Keratinocyte (primary cell): ENCODE data around the gene OR6B2. TPM values are rescaled to one million over a fixed set of nuclear protein-coding genes. Genes with fewer than 3 reads are reported as not detected.
"Not testable (repeated sequence)": the region's sequence is repeated elsewhere in the genome, so short reads cannot be mapped to it uniquely, and the experiment has no call there.

Experiments
- DNase-seq: peaks from one replicate; pipeline ENCODE4 v3.0.0-alpha.2; 2011; ENCODE audit warnings: low read depth, missing footprints, low spot score
- FAIRE-seq: peaks from 2 replicates; lab custom pipeline; 2011; peaks lifted over from hg19 to GRCh38; lab: Jason Lieb, UNC
- H2AFZ ChIP-seq: 2 replicates; pipeline ENCODE4 v1.6.0; 2012; ENCODE audit warnings: low read length, control low read depth, inconsistent platforms; ENCODE audit not compliant: control insufficient read depth
- H3K27ac ChIP-seq: 2 replicates; pipeline ENCODE4 v1.5.1; 2011; ENCODE audit warnings: low read length; ENCODE audit not compliant: control insufficient read depth, insufficient read depth
- H3K27me3 ChIP-seq: 3 replicates; pipeline ENCODE4 v1.6.0; 2011; ENCODE audit warnings: low read length; ENCODE audit not compliant: control insufficient read depth, insufficient read depth; ENCODE audit errors: extremely low read depth
- H3K36me3 ChIP-seq, 2 experiments: 2 replicates in 1 of 2; 3 replicates in 1 of 2; pipeline ENCODE4 v1.5.1; 2011; ENCODE audit warnings: low read length in 2 of 2, mild to moderate bottlenecking in 1 of 2; ENCODE audit not compliant: control insufficient read depth in 2 of 2, insufficient read depth in 2 of 2; ENCODE audit errors: extremely low read depth in 1 of 2
- H3K4me1 ChIP-seq: 3 replicates; pipeline ENCODE4 v1.5.1; 2011; ENCODE audit warnings: low read length; ENCODE audit not compliant: control insufficient read depth, insufficient read depth; ENCODE audit errors: extremely low read depth
- H3K4me2 ChIP-seq: 3 replicates; pipeline ENCODE4 v1.6.0; 2011; ENCODE audit warnings: low read depth, low read length; ENCODE audit not compliant: control insufficient read depth, insufficient read depth; ENCODE audit errors: extremely low read depth
- H3K4me3 ChIP-seq, 3 experiments: fragments of 200-600 bp in 1 of 3; sonication (generic) in 1 of 3; 2 replicates in 2 of 3; 3 replicates in 1 of 3; pipeline ENCODE4 v1.5.1; 2011 to 2016; ENCODE audit warnings: low read length in 3 of 3, mild to moderate bottlenecking in 3 of 3, control low read depth in 2 of 3, inconsistent platforms in 1 of 3, low read depth in 1 of 3, mixed read lengths in 1 of 3, mixed run types in 1 of 3, moderate library complexity in 1 of 3; ENCODE audit not compliant: control insufficient read depth in 2 of 3, insufficient read depth in 2 of 3; ENCODE audit errors: extremely low read depth in 1 of 3
- H3K79me2 ChIP-seq: 2 replicates; pipeline ENCODE4 v1.6.0; 2012; ENCODE audit warnings: low read length; ENCODE audit not compliant: control insufficient read depth, insufficient read depth
- H3K9ac ChIP-seq: 3 replicates; pipeline ENCODE4 v1.6.0; 2011; ENCODE audit warnings: low read length; ENCODE audit not compliant: control insufficient read depth, insufficient read depth; ENCODE audit errors: extremely low read depth
- H3K9me1 ChIP-seq: 3 replicates; pipeline ENCODE4 v1.6.0; 2011; ENCODE audit warnings: low read length; ENCODE audit not compliant: control insufficient read depth, insufficient read depth; ENCODE audit errors: extremely low read depth
- H3K9me3 ChIP-seq: 2 replicates; pipeline ENCODE4 v1.5.1; 2012; ENCODE audit warnings: low read depth, low read length; ENCODE audit not compliant: control insufficient read depth
- H4K20me1 ChIP-seq: 3 replicates; pipeline ENCODE4 v1.6.0; 2011; ENCODE audit warnings: low read length; ENCODE audit not compliant: control insufficient read depth, insufficient read depth; ENCODE audit errors: extremely low read depth
- EZH2 ChIP-seq: IDR thresholded peaks from one replicate; pipeline ENCODE4 v1.6.1; 2012; ENCODE audit warnings: inconsistent platforms, mild to moderate bottlenecking, low read length, moderate library complexity
- dilution Hi-C: fragments of 300-500 bp; cut with MboI; formaldehyde crosslinking; loops from one replicate; pipeline ENCODE4 v1.7.0; 2020; ENCODE audit warnings: low sequenced_read_pairs; ENCODE audit not compliant: extremely low pct_ligation_motif_present
- polyA plus RNA-seq, 5 experiments: library from polyadenylated mRNA; depleted of rRNA in 3 of 5; stranded (reverse) in 3 of 5; stranded (forward) in 1 of 5; unstranded in 1 of 5; fragments of >200 nt; gene quantifications; 1 replicate in 1 of 5; 2 replicates in 3 of 5; 3 replicates in 1 of 5; pipeline versions ENCODE4 v1.2.1 to v1.2.3, GENCODE V29; 2011 to 2012; ENCODE audit warnings: missing spikeins in 2 of 5, low read depth in 1 of 5, low replicate concordance in 1 of 5
- TF ChIP-seq, protein P1 (sequence below), 3 experiments: IDR thresholded peaks in 1 of 3; conservative IDR thresholded peaks in 1 of 3; optimal IDR thresholded peaks in 1 of 3; 2 replicates in 2 of 3; 3 replicates in 1 of 3; pipeline versions ENCODE3 to v1.5.1; 2011; ENCODE audit warnings: low read length in 3 of 3, mild to moderate bottlenecking in 3 of 3, moderate library complexity in 2 of 3, control low read depth in 1 of 3, inconsistent platforms in 1 of 3; ENCODE audit not compliant: insufficient read depth in 2 of 3; ENCODE audit errors: extremely low read depth in 1 of 3

OR6B2 gene
- polyA plus RNA-seq, 1 donor (not counting 4 experiments of a cell fraction or from before 2014, with no cell fraction given): not detected

DNA sequence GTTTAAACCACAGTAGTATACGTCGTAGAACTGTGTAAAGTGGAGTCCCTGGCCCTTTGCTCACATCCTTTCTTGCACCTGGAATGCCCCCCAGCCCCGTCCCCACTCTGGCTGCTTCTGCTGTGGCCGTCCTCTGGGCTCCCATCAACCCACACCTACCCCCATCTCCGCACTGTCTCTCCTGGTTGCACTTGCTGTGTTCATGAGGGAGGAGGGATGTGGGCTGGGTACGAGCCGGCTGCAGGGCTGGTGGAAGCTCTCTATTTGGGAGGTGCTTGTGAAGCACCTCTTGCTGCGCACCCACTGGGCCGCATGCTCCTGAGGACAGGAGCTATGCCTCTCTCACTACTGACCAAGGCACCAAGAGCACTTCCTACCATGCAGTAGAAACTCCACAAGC is 18.0 kb upstream of the OR6B2 start:
- Histone ChIP-seq H3K4me3 (no peak overlapping the region), H3K4me1 (no peaks in the 10 kb centered on the region), H3K9ac (no peak overlapping the region), H4K20me1 (no peaks in the 10 kb centered on the region), H3K79me2 (no peaks in the 10 kb centered on the region), H2AFZ (no peak overlapping the region), H3K27ac (no peak overlapping the region), H3K36me3 (no peaks in the 10 kb centered on the region), H3K4me2 (no peak overlapping the region), H3K27me3 (peaks cover 11% of the 10 kb centered on the region), H3K9me1 (no peaks in the 10 kb centered on the region), H3K9me3 (no peaks in the 10 kb centered on the region)
- FAIRE-seq: no peak
- dilution Hi-C loops: no loop called here
- no peak for DNase-seq
- TF ChIP-seq EZH2: no peak
- TF ChIP-seq, protein P1, sequence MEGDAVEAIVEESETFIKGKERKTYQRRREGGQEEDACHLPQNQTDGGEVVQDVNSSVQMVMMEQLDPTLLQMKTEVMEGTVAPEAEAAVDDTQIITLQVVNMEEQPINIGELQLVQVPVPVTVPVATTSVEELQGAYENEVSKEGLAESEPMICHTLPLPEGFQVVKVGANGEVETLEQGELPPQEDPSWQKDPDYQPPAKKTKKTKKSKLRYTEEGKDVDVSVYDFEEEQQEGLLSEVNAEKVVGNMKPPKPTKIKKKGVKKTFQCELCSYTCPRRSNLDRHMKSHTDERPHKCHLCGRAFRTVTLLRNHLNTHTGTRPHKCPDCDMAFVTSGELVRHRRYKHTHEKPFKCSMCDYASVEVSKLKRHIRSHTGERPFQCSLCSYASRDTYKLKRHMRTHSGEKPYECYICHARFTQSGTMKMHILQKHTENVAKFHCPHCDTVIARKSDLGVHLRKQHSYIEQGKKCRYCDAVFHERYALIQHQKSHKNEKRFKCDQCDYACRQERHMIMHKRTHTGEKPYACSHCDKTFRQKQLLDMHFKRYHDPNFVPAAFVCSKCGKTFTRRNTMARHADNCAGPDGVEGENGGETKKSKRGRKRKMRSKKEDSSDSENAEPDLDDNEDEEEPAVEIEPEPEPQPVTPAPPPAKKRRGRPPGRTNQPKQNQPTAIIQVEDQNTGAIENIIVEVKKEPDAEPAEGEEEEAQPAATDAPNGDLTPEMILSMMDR (optimal IDR thresholded peaks at IDR 0.05 in 1 of 3, IDR thresholded peaks at IDR 0.05 in 1 of 3, conservative IDR thresholded peaks at IDR 0.05 in 1 of 3; ENCODE audit: extremely low read depth in 1 of 3, insufficient read depth in 2 of 3, low read length in 3 of 3): no peak

DNA sequence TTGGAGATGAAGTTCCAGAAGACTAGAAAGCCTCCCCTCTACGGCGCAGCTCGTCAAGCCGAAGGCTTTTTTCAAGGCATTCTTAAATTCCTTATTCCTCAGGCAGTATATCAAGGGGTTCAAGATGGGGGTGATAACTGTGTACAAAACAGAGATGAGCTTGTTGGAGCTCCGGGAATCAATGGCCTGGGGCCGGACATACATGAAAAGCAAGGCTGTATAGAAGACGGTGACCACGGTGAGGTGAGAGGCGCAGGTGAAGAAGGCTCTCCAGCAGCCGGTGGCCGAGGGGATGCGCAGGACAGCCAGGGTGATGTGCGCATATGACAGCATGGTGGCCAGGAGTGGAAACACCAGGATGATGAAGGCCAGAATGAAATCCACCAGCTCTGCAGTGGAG is 14.9 kb upstream of the OR6B2 start:
- H3K4me3 ChIP-seq: no peak overlapping the region
- H3K27ac ChIP-seq: no peak overlapping the region
- no peaks in the 10 kb centered on the region for H4K20me1 ChIP-seq
- peaks cover 21% of the 10 kb centered on the region for H3K27me3 ChIP-seq
- H3K79me2 ChIP-seq: no peaks in the 10 kb centered on the region
- no peaks in the 10 kb centered on the region for H3K4me1 ChIP-seq
- H3K4me2 ChIP-seq: no peak overlapping the region
- no peak for TF ChIP-seq EZH2
- TF ChIP-seq, protein P1 (optimal IDR thresholded peaks at IDR 0.05 in 1 of 3, IDR thresholded peaks at IDR 0.05 in 1 of 3, conservative IDR thresholded peaks at IDR 0.05 in 1 of 3; ENCODE audit: extremely low read depth in 1 of 3, insufficient read depth in 2 of 3, low read length in 3 of 3): no peak
- DNase-seq (no peak), FAIRE-seq (no peak)
- no peaks in the 10 kb centered on the region for H3K36me3 ChIP-seq
- H3K9ac ChIP-seq: no peak overlapping the region
- dilution Hi-C loops: no loop called here
- no peaks in the 10 kb centered on the region for H3K9me1 ChIP-seq
- no peak overlapping the region for H2AFZ ChIP-seq
- no peaks in the 10 kb centered on the region for H3K9me3 ChIP-seq

DNA sequence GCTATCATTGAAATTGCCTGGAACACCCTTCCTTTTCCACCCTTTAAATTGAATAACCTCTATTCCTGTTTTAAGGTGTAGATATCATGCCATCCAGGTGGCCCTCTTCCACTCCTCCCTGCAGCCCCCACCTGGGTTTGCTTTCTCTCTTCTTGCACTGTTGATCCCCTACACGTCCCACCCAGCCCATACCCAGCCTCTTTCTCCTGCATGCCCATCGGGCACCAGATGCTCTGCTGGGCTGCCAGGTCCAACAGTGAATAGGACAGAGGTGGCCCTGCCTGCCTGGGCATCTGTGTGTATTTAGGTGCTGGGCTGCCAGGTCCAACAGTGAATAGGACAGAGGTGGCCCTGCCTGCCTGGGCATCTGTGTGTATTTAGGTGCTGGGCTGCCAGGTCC is 13.9 kb upstream of the OR6B2 start:
- H3K4me3 ChIP-seq, H3K4me2 ChIP-seq, H3K27ac ChIP-seq, H3K9ac ChIP-seq, H3K79me2 ChIP-seq, dilution Hi-C loops, H3K36me3 ChIP-seq, H3K9me3 ChIP-seq, H3K4me1 ChIP-seq, DNase-seq, H4K20me1 ChIP-seq, H2AFZ ChIP-seq, FAIRE-seq, H3K9me1 ChIP-seq: not testable (repeated sequence)
- H3K27me3 ChIP-seq: peaks cover 21% of the 10 kb centered on the region
